Gastroesophageal sphincter (tissue), 3 donors: Measurements from ENCODE around the gene FRRS1L.

ENCODE experiments used
- CTCF ChIP-seq, 4 experiments: fragments of 200-600 bp in 2 of 4; fragments of 450-650 bp in 2 of 4; sonication (generic) in 1 of 4; IDR thresholded peaks; one replicate each; pipeline ENCODE4 v1.5.1; 2017 to 2019; ENCODE audit warnings: antibody characterized with exemption in 4 of 4, mild to moderate bottlenecking in 2 of 4, moderate library complexity in 2 of 4
- POLR2A ChIP-seq, 2 donors: fragments of 450-650 bp; IDR thresholded peaks; one replicate each; pipeline ENCODE4 v1.6.1; 2017; ENCODE audit warnings: antibody characterized with exemption in 2 of 2, mild to moderate bottlenecking in 2 of 2, moderate library complexity in 1 of 2
- POLR2AphosphoS5 ChIP-seq: sonication (generic); formaldehyde crosslinking; IDR thresholded peaks from one replicate; pipeline ENCODE4 v1.6.1; 2017; ENCODE audit warnings: antibody characterized with exemption

GRCh38 chr9:109097146-109097545 is 69.9 kb downstream of the FRRS1L start:
- TF ChIP-seq POLR2A (IDR thresholded peaks at IDR 0.05) (no peak), CTCF (IDR thresholded peaks at IDR 0.05) (no peak), POLR2AphosphoS5 (no peak)
